ENCODE data around the gene PIKFYVE. TPM values are rescaled to one million over a fixed set of nuclear protein-coding genes. Genes with fewer than 3 reads are reported as not detected.

Gene PIKFYVE
- total and polyA plus RNA-seq, 2 of the 8 experiments (the other 6 are each of a cell fraction or from before 2014, with no cell fraction given), result 8.8 to 33.5 TPM

DNA sequence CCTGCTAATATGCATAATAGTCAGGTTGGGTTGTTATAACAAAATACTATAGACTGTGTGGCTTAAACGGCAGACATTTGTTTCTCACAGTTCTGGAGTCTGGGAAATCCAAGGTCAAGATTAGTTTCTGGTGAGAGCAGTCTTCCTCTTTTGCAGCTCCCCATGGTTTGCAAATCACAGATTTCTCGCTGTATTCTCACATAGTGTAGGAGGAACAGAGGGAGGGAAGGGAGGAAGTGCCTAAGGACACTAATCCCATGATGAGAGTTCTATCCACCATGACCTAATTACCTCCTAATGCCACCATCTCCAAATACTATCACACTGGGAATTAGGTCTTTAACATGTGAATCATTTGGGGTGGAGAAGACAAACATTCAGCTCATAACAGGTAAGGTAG lies 120.5 kb downstream of the PIKFYVE start (continued):
- TF ChIP-seq, protein P1, sequence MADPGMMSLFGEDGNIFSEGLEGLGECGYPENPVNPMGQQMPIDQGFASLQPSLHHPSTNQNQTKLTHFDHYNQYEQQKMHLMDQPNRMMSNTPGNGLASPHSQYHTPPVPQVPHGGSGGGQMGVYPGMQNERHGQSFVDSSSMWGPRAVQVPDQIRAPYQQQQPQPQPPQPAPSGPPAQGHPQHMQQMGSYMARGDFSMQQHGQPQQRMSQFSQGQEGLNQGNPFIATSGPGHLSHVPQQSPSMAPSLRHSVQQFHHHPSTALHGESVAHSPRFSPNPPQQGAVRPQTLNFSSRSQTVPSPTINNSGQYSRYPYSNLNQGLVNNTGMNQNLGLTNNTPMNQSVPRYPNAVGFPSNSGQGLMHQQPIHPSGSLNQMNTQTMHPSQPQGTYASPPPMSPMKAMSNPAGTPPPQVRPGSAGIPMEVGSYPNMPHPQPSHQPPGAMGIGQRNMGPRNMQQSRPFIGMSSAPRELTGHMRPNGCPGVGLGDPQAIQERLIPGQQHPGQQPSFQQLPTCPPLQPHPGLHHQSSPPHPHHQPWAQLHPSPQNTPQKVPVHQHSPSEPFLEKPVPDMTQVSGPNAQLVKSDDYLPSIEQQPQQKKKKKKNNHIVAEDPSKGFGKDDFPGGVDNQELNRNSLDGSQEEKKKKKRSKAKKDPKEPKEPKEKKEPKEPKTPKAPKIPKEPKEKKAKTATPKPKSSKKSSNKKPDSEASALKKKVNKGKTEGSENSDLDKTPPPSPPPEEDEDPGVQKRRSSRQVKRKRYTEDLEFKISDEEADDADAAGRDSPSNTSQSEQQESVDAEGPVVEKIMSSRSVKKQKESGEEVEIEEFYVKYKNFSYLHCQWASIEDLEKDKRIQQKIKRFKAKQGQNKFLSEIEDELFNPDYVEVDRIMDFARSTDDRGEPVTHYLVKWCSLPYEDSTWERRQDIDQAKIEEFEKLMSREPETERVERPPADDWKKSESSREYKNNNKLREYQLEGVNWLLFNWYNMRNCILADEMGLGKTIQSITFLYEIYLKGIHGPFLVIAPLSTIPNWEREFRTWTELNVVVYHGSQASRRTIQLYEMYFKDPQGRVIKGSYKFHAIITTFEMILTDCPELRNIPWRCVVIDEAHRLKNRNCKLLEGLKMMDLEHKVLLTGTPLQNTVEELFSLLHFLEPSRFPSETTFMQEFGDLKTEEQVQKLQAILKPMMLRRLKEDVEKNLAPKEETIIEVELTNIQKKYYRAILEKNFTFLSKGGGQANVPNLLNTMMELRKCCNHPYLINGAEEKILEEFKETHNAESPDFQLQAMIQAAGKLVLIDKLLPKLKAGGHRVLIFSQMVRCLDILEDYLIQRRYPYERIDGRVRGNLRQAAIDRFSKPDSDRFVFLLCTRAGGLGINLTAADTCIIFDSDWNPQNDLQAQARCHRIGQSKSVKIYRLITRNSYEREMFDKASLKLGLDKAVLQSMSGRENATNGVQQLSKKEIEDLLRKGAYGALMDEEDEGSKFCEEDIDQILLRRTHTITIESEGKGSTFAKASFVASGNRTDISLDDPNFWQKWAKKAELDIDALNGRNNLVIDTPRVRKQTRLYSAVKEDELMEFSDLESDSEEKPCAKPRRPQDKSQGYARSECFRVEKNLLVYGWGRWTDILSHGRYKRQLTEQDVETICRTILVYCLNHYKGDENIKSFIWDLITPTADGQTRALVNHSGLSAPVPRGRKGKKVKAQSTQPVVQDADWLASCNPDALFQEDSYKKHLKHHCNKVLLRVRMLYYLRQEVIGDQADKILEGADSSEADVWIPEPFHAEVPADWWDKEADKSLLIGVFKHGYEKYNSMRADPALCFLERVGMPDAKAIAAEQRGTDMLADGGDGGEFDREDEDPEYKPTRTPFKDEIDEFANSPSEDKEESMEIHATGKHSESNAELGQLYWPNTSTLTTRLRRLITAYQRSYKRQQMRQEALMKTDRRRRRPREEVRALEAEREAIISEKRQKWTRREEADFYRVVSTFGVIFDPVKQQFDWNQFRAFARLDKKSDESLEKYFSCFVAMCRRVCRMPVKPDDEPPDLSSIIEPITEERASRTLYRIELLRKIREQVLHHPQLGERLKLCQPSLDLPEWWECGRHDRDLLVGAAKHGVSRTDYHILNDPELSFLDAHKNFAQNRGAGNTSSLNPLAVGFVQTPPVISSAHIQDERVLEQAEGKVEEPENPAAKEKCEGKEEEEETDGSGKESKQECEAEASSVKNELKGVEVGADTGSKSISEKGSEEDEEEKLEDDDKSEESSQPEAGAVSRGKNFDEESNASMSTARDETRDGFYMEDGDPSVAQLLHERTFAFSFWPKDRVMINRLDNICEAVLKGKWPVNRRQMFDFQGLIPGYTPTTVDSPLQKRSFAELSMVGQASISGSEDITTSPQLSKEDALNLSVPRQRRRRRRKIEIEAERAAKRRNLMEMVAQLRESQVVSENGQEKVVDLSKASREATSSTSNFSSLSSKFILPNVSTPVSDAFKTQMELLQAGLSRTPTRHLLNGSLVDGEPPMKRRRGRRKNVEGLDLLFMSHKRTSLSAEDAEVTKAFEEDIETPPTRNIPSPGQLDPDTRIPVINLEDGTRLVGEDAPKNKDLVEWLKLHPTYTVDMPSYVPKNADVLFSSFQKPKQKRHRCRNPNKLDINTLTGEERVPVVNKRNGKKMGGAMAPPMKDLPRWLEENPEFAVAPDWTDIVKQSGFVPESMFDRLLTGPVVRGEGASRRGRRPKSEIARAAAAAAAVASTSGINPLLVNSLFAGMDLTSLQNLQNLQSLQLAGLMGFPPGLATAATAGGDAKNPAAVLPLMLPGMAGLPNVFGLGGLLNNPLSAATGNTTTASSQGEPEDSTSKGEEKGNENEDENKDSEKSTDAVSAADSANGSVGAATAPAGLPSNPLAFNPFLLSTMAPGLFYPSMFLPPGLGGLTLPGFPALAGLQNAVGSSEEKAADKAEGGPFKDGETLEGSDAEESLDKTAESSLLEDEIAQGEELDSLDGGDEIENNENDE (IDR thresholded peaks at IDR 0.05; ENCODE audit: insufficient replicate concordance, low read length), result no peak
